HG03439 (cell line): ENCODE results near the gene LRRC58.
A peak's percentile ranks its signal among the peaks of the same experiment; 100 is the strongest.
"Not testable (repeated sequence)": the region's sequence is repeated elsewhere in the genome, so short reads cannot be mapped to it uniquely, and the experiment has no call there.

Source experiments
- ATAC-seq: cut with Tn5 transposase; IDR thresholded peaks from one replicate; pipeline ENCODE4 v1.9.1; 2021; ENCODE audit warnings: mild to moderate bottlenecking, moderate library complexity; ENCODE audit not compliant: unreplicated experiment

The LRRC58 gene

DNA sequence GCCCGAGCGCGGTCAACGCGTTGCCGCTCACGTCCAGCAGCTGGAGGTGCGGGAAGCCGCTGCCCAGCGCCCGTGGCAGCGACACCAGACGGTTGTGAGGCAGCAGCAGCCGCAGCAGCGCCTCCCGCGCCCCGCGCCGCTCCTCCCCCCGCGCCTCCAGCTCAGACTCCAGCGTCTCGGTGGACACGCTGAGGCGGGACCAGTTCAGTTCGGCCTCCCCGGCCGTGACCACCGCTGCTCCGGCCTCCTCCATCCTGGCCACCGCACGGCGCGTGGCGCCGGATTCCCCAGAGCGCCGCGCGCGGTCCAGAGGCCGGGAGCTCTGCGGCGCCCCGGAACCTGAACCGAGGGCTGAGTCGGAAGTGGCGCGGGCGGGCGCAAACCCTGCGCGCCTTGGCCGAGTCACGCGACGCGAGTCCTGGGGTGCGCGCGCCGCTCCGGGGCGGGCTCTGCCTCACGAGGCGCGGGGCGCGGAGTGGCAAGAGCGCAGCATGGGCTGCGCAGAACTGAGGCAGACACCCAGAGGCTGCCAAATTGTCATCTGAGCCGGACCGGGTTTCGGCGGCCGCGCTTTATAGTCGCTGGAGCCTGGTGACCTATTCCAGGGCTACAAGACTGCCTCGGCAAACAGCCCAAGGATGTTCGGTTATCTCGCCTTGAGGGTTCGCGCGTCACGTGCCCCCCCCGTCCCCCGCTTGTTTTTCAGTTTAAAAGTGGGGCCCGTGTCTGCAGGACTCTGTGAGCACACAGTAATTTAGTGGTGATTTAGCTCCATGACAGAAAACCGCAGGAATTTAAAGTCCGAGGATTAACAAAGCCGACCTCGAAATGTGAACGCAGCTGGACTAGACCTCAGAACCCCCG lies at the start of gene LRRC58:
Gene LRRC58 (minus strand): TSS at position 364 of the 864 bp plus-strand sequence. CDS start 111 bp downstream, at position 253.
- ATAC-seq = peak; percentile 90

DNA sequence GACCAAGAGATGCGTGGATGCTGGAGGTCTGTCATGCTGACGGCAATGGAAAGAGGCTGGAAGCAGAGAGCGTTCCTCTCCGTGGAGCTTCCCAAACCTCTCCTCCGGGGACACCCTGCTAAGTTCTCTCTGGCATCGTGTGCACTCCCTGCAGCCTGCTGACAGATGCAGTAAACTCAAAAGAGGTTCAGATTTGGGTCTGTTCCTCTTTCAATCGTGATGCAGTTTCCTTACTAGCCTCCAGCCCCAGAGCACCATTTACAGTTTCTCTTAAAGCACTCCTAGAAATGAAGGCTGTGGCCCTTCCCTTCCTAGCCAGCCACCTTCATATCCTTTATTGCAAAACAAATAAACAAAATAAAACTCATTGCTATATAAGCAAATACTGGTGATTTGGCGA lies 47.3 kb upstream of the LRRC58 start:
- no peak for ATAC-seq

DNA sequence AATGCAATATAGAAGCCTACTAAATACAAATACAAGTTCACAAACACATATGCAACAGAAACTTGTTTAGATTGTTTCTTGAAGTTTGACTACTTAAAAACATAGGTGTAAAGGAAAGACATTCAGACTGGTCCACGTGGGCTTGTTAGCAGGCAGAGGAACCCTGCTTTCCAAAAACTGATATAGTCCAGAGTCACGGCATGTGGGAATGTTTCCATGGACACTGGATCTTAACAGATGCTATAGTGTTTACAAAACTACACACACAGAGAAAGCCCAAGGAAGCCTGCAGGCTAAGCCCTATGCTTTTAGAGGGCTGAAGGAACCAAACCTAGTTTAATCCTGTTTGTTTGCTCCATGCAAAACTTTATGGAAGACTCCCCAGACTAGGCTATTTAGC lies 45.2 kb upstream of the LRRC58 start:
- no peak for ATAC-seq

DNA sequence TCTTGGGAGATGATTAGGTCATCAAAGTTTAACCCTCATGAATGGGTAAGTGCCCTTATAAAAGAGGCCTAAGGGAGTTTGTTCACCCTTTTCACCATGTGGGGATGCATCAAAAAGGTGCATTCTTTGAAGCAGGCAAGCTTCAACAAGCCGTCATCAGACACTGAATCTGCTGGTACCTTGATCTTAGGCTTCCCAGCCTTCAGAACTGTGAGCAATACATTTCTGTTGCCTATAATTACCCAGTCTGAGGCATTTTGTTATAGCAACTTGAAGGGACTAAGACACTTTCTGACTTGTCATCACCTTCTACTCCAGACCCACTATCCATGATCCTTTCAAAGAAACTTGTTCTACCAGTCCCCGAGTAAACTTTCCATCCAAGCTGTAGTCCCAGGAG lies 44.6 kb upstream of the LRRC58 start:
- no peak for ATAC-seq

DNA sequence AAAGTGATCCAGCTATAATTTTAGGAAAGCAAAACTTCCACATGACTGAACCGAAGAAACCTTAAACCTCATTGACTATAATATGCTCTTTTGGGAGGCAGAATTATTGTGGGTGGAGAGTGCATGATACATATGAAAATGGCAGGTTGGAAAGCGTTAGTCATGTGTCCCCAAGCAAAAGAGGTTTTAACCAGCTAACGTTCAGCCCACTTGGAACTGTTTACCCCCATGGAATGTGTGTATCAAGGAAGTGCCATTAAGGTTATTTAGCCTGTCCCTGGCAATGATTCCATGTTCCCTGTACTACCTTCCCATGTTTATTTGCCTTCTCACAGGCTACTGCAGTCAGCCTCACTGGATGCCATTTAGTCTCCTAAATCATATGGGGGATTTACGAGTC lies 44.1 kb upstream of the LRRC58 start:
- ATAC-seq = no peak

DNA sequence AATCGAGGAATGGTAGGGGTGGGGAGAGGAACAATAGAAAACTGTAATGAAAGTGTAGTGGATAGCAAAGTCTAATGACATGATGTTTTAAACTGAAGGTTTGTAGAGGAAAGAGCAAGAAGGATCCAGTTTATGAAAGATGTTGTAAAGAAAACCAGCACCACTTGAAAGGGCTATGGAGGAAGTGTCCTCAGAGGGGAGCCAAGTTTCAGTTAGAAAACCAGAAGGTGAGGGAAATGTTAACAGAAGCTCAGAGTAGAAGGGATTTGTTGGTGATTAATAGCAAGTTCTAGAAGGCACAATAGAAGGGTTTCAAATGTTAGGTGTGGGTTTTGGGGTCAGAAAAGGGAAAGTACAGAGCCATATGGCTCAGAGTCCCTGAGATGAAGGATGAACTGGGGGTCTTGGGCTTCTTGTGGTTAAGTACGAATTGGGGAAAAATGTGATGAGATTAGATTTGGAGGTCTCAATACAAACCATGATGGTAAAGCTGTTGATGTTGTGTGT lies 33.8 kb upstream of the LRRC58 start:
- ATAC-seq = no peak

DNA sequence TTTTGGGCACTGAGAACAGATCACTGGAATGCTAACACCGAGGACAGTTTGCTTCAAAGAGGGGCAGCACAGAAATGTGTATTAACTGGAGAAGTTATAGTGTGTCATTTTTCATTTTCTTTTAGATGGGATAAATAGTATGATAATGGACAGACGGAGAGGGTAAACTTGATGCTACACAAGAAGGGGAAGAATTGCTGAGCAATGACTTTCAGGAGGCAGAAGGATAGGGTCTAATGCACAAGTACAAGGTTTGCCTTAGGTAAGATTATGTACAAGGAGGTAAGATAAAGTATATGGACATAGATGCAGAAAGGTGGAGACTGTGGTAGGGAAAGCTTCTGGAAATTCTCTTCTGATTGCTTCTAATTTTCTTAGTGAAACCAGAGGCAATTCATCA lies 32.3 kb upstream of the LRRC58 start:
- ATAC-seq = no peak

DNA sequence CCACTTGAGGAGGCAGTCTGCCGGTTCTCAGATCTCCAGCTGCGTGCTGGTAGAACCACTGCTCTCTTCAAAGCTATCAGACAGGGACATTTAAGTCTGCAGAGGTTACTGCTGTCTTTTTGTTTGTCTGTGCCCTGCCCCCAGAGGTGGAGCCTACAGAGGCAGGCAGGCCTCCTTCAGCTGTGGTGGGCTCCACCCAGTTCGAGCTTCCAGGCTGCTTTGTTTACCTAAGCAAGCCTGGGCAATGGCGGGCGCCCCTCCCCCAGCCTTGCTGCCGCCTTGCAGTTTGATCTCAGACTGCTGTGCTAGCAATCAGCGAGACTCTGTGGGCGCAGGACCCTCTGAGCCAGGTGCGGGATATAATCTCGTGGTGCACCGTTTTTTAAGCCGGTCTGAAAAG lies 28.8 kb upstream of the LRRC58 start:
- ATAC-seq = not testable (repeated sequence)

DNA sequence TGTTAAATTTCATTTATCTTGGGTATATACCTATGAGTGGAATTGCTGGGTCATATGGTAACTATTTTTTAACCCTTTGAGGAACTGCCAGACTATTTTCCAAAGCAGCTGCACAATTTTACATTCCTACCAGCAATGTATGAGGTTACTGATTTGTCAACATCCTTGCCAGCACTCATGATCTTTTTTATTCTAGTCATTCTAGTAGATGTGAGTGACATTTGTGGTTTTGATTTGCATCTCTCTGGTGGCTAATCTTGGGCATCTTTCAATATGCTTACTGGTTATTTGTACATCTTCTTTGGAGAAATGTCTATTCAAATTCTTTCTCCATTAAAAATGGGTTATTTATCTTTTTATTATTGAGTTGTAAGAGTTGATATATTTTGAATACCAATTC lies 21.3 kb upstream of the LRRC58 start:
- peak; percentile 55 for ATAC-seq

DNA sequence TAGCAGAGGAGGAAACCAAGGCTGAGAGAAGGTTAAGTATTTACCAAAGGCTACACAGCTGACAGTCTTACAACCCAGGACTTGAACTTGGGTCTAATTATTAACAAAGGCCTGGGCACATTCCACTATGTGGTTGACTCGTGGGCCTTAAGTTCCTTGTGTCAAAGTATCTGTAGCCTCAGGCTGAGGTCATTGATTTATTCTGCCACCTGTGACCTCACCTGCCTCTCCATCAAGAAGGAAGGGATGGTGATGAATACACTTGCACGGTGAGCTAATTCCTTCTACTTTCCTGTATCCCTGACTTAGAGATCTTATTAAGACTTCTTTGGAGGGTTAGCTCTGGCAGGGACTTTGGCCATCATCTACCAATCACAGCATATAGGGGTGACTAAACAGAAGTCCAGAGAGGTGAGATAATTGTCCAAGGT lies 19.9 kb upstream of the LRRC58 start:
- ATAC-seq = peak; percentile 55

DNA sequence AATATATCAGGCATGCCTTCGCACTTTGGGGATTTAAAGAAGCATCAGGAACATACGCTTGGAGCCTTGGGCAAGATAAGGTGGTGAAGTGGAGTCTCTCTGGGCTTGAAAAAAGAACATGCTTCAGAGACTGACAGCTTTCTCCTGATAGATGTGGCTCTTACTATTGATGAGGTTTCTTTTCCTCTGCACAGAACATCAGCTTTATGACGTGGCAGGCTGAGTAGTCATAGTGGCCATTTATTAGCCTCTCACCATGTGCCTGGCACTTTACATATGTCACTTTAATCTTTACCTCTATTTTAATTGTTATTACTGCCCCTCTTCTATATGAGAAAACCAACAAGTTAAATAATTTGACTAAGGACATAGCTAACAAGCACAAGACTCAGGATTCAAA lies 19.0 kb upstream of the LRRC58 start:
- no peak for ATAC-seq

DNA sequence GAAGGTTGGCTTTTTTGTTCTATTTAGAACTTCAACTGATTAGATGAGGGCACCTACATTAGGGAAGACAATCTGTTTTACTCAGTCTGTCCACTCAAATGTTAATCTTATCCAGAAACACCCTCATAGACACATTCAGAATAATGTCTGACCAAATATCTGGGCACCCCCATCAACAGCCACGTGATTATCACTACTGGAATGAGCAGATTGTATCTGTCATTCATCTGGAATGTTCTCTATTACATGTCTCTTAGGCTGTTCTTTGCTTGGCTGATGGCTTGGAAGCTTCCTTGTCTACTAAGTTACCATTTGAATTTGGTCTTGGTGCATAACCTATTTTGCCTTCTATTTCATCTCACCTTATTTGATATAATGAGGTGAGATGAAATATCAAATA lies 15.7 kb upstream of the LRRC58 start:
- no peak for ATAC-seq

DNA sequence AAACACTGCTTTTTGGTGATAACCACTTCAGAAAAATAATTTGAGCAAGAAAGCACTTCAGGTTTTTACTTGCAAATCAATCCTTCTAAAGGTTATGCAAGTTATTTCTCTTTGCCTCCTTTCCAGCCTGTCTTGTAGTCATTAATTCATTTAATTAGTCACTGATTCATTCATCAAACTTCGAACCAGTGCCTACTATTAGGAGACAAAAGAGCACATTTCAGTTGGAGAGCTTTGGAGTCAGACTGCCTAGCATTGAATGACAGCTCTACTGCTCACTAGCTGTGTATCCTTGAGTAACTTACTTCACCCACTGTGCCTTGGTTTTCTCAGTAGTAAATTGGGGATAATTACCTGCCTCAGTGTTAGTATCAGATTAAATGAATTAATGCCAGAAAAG lies 14.9 kb upstream of the LRRC58 start:
- no peak for ATAC-seq

DNA sequence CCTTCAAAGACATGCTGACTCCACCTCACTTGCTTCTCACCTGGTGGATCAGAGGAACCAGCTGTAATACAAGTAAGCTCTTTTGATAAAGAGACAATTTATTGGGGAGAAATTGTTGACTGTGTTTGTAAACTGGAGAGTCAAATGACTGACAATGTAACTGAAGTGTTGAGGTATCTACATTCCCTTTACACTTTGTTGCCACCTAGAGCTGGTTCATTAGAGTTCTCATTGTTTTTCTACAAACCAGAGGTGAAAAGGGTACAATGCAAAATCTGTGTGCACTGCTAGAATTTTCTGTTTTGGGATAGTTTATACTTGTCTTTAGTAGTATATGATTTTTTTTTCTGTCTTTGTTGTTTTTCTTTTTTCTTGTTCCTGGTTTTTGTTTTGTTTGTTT lies 8.7 kb upstream of the LRRC58 start:
- ATAC-seq = no peak

DNA sequence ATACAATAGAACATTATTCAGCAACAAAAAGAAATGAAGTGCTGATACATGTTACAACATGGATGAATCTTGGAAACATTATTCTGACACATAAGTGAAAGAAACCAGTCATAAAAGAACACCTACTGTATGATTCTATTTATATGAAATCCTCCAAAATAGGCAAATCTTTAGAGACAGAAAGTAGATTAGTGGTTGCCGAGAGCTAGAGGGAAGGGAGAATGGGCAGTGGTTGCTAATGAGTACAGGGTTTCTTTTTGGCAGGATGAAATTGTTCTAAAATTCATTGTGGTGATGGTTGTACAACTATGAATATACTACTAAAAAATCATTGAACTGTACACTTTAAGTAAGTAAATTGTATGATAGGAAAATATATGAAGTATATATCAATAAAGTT lies 6.3 kb upstream of the LRRC58 start:
- ATAC-seq = no peak

DNA sequence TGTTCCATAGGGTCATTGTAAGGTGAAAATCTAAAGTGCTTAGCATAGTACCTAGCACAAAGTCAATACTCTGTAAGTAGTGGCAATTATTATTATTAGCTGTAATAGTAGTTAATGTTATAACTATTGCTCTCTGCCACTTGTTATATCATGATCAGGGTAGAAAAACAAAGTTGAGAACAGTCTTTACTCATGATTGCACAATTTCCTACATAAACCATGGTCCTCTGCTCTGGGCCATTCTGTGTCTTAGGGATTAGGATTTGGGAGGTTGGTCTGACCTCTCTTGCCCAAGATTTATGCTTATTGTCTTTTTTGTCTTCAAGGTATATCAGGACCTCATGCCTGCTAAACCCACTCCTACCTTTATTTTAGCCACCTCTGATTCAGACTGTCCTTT lies 4.3 kb upstream of the LRRC58 start:
- no peak for ATAC-seq

DNA sequence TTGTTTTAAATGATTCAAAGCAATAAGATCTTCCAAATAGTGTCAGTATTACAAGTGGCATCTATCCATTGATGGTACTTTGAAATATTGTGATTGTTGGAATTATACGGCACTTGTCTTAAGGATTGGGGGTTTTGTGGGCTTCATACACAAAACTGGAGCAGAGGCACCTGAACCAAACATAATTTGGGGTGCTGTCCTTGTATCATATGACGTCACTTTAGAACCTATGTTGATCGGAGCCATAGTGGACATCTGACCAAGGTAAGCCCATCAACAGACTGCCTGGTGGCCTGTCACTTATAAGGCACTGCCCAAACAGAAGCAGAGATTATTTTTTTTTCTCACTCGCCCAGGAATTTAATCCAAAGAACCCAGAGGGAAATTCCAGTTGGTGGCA lies 2.9 kb upstream of the LRRC58 start:
- ATAC-seq = no peak

DNA sequence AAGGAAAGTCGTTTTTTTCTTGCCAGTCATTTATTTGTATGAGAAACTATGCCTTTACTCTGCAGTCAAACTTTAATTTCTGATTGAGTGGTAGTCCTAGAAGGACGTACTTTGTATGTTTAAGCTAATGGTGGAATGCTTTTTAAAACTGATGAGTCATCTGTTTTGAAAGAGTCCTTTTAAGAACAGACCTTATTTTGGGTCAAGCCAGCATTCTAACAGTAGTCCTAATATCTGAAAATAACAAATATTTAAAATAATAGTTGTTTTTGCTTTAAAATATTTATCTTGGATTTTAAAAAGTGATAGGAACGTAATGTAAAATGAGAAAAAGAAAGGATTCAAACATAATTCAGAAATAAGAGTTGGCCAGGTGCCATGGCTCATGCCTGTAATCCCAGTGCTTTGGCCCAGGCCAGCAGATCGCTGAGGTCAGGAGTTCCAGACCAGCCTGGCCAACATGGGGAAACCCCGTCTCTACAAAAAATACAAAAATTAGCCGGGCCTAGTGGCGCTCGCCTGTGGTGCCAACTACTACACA lies 1.3 kb upstream of the LRRC58 start:
- ATAC-seq = no peak

DNA sequence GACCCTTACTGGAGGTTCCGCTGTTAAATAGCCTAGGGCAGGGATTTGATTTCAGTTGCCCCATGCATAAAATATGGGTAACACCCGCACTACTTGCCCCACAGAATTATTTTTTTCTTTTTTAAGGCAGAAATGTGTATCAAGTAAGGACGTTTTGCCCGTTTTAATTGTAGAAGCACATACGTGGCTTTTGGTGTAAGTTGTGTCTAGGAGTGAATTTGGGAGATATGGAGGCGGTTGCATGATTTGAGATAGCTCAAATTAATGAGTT lies 636 bp upstream of the LRRC58 start:
- ATAC-seq = no peak

DNA sequence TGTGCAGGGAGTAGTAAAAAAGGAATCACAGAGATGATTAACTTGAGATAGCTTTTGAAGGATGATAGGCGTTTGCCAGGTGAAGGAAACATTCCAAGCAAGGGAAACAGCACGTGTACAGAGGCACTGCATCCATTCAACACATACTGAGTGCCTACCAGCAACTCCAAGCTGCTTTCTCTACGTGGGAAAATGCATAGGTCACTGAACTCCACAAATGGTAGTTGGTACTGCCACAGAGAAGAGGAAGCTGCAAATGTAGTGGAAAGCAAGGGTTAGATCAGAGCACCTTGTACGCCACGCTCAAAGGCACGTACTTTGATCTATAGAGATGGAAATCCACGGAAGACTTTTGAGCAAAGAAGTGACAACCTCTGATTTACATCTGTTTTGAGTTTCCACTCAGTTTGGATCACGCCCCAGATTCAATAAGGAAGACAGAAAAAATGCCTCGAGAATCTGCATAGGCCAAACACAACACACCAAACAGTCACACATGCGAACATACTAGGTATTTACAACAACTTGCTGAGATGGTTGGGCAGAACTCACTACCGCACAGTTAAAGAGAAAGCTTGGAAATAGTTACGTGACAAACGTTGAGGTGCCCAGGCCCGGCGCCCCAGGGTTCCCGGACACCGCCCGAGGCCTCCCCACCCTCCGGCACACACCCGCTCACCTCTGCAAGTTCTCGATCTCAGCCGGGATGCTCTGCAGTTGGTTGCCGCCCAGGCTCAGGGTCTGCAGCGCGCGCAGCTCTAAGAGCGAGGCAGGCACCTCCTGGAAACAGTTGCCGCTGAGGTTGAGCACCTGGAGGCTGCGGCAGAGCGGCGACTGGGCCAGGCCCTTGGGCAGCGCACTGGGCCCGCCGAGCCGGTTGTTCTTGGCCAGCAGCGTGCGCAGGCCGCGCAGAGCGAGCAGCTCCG lies 826 bp downstream of the LRRC58 start:
- ATAC-seq = peak; percentile 43

DNA sequence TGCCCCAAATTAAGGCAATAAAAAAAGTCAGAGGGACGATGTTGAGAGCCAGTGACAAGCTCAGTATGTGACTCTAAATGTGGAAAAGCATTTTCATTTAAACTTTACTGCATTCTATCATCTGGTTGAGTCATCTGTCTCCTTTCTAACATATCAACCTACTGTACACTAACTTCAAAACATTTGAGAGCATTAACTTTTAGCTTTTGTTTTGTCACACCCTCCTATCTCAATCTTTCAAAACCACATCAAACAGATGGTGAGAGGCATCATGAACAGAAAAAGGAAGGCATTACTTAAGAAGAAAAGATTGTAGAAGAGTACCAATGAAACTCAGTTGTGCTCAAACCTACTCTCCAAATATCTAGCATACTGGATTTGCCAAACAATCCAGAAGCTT lies 4.8 kb downstream of the LRRC58 start:
- ATAC-seq = no peak
